ENCODE data around the gene DEGS2. TPM values are rescaled to one million over a fixed set of nuclear protein-coding genes. Genes with fewer than 3 reads are reported as not detected.

Gene DEGS2
- total RNA-seq, 1 experiment from 2014 or later = 1.8 TPM

DNA sequence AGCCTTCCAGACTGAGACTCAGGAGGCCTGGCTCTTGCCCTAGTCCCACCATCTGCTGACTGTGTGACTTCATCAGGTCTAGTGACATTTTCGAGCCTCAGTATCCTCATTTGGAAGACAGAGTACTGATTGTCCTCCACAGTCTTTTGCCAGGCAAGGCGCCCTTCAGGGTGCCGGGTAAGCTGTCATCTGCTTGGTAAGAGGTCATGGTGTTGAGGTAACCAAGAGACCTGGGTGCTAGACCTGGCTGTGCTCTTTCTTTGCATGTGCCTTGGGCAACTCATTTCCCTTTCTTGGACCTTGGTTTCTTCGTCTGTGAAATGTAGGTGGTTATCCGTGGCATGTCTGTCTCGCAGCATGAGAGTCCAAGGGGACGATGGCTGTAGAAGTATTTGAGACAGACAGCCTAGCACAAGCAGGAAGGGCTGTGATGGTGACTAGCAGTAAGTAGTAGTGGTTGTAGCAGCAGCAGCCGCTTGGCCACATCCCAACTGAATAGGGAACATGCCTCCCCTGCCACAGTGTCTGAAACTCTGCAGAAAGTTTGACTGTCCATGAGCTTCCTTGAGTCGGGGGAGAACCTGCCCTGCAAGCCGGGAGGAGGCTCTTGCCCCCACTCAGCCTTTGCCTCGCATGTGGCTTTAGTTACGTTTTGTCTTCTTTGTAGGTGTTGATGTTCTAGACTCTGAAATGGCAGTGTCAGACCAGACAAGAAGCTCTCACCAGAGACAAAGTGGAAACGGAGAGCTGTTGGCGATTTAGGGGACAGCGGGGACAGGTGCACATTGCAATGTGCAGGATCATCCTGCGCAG lies 53.9 kb downstream of the DEGS2 start (continued):
- TF ChIP-seq TCF7L2 (IDR thresholded peaks at IDR 0.05; ENCODE audit: borderline replicate concordance, extremely low read depth, insufficient read depth, insufficient read length) = no peak
- no peak for TF ChIP-seq ZFX (IDR thresholded peaks at IDR 0.05)

DNA sequence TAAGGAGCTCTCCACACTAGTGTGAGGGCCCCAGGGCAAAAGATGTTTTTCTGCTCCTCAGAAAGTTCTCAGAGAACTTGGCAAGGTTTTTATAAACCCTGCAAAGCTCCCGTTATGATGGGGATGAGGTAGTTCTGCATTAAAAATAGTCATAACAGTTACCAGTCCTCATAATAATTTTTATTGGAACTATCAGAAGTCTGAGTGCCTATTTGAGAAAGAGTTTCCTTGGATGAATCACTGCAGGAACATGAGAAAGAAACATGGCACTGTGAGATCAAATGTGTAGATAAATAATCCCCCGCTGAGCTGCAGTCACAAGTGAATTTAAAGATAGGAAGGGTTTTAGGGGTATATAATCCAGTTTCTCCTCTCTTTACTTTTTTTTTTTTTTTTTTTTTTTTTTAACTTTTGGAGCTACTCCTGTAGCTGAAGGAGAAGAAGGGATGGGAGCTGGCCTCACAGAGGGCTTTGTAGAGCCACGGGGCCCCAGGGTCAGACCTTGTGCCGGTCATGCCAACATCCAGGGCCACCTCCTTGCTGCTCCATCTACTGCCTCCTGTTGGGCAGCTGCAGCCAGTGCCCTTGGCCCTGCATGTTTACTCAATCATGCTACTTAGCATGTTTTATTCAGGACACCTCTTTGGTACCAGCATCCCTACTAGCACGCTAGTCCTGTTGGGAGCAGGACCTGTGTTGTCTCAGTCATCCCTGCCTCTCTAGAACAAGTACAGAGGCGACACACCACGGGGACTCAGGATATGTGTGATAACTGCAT lies 54.7 kb downstream of the DEGS2 start:
- Histone ChIP-seq H2AFZ (ENCODE audit: low read depth, low read length, poor library complexity, severe bottlenecking) (no peak overlapping the region), H3K4me3 (replicated peaks in 1 of 2; ENCODE audit: low read depth in 1 of 2, low read length in 2 of 2) (no peak overlapping the region), H3K27ac (ENCODE audit: low read depth, low read length) (no peak overlapping the region), H3K79me2 (ENCODE audit: insufficient read depth, low read length) (no peaks in the 10 kb centered on the region), H3K36me3 (ENCODE audit: control insufficient read depth in 1 of 2, insufficient read depth in 2 of 2, low read length in 2 of 2) (no peaks in the 10 kb centered on the region), H3K9ac (ENCODE audit: low read length) (no peak overlapping the region), H3K27me3 (ENCODE audit: insufficient read depth, low read length) (no peaks in the 10 kb centered on the region), H3K4me1 (ENCODE audit: control insufficient read depth in 1 of 2, insufficient read depth in 2 of 2, low read length in 2 of 2) (peaks cover 0 to 13% of the 10 kb centered on the region in 2 experiments; a peak in 1 of 4 replicates), H3K9me2 (ENCODE audit: insufficient read depth) (no peaks in the 10 kb centered on the region), H4K20me1 (ENCODE audit: insufficient read depth) (no peaks in the 10 kb centered on the region), H3K4me2 (ENCODE audit: low read length) (no peak overlapping the region), H3K9me3 (ENCODE audit: control insufficient read depth in 1 of 2, insufficient read depth in 1 of 2, low read depth in 1 of 2, low read length in 2 of 2) (no peaks in the 10 kb centered on the region)
- ChIA-PET RAD21 (ENCODE audit: low non-redundant PET in 1 of 2, low total read pairs in 2 of 2, uncharacterized antibody in 2 of 2, unreplicated experiment in 2 of 2) (no interaction called here), CTCF (interaction anchor here (0.5 to 1.2 kb wide), 3 partner anchors 11 to 145 kb away, joined by 3 to 4 read pairs (median 3); no protein-coding TSS in a partner anchor), POLR2A (no interaction called here)
- DNase-seq (ENCODE audit: low read depth, low spot score) (no peak), ATAC-seq (no peak)
- no TSS peak for BruUV-seq (replicated peaks)
- TF ChIP-seq CTCF (IDR thresholded peaks at IDR 0.05 in 2 of 3, conservative IDR thresholded peaks at IDR 0.05 in 1 of 3; ENCODE audit: borderline replicate concordance in 1 of 3, insufficient read depth in 1 of 3, low read depth in 2 of 3, low read length in 2 of 3) (peak in 2 of 3 experiments; percentile 31 to 34; a peak in 2 of 6 replicates), EGR1 (IDR thresholded peaks at IDR 0.05; ENCODE audit: low read depth) (no peak), FOSL1 (IDR thresholded peaks at IDR 0.05; ENCODE audit: low read depth) (no peak), JUND (IDR thresholded peaks at IDR 0.05) (no peak), SIN3A (IDR thresholded peaks at IDR 0.05; ENCODE audit: low read depth) (no peak), TCF7L2 (IDR thresholded peaks at IDR 0.05; ENCODE audit: borderline replicate concordance, extremely low read depth, insufficient read depth, insufficient read length) (no peak), REST (IDR thresholded peaks at IDR 0.05; ENCODE audit: low read depth) (no peak)
- TF ChIP-seq, protein P1, sequence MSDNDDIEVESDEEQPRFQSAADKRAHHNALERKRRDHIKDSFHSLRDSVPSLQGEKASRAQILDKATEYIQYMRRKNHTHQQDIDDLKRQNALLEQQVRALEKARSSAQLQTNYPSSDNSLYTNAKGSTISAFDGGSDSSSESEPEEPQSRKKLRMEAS (IDR thresholded peaks at IDR 0.05) = no peak
- intact Hi-C loops (cut with micrococcal nuclease) = no loop called here
